ENCODE results near the gene CHST10.
"Not testable (repeated sequence)": the region's sequence is repeated elsewhere in the genome, so short reads cannot be mapped to it uniquely, and the experiment has no call there.

- TF ChIP-seq, protein P1, sequence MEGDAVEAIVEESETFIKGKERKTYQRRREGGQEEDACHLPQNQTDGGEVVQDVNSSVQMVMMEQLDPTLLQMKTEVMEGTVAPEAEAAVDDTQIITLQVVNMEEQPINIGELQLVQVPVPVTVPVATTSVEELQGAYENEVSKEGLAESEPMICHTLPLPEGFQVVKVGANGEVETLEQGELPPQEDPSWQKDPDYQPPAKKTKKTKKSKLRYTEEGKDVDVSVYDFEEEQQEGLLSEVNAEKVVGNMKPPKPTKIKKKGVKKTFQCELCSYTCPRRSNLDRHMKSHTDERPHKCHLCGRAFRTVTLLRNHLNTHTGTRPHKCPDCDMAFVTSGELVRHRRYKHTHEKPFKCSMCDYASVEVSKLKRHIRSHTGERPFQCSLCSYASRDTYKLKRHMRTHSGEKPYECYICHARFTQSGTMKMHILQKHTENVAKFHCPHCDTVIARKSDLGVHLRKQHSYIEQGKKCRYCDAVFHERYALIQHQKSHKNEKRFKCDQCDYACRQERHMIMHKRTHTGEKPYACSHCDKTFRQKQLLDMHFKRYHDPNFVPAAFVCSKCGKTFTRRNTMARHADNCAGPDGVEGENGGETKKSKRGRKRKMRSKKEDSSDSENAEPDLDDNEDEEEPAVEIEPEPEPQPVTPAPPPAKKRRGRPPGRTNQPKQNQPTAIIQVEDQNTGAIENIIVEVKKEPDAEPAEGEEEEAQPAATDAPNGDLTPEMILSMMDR (IDR thresholded peaks at IDR 0.05), result not testable (repeated sequence)
- not testable (repeated sequence) for TF ChIP-seq ETV6 (CRISPR knock-in tag; IDR thresholded peaks at IDR 0.05); ZNF512 (CRISPR knock-in tag; IDR thresholded peaks at IDR 0.05; ENCODE audit: borderline replicate concordance); ESRRA (CRISPR knock-in tag; IDR thresholded peaks at IDR 0.05; ENCODE audit: borderline replicate concordance); FOXP4 (CRISPR knock-in tag; IDR thresholded peaks at IDR 0.05); RELA (CRISPR knock-in tag; IDR thresholded peaks at IDR 0.05; ENCODE audit: borderline replicate concordance); SMAD3 (CRISPR knock-in tag; IDR thresholded peaks at IDR 0.05; ENCODE audit: borderline replicate concordance); E2F5 (CRISPR knock-in tag; IDR thresholded peaks at IDR 0.05); NFATC4 (CRISPR knock-in tag; IDR thresholded peaks at IDR 0.05); SP1 (CRISPR knock-in tag; conservative IDR thresholded peaks at IDR 0.05); NR2C2 (CRISPR knock-in tag; IDR thresholded peaks at IDR 0.05)
These were observed 72.3 kb downstream of the CHST10 start for GRCh38 chr2:100345144-100345543.

Measured in WTC11 (cell line).